Erythroblast (primary cell): ENCODE measurements around the gene LRP5.

Experiments used
- GATA1 ChIP-seq: IDR thresholded peaks from 2 replicates; pipeline ENCODE4 v1.6.1; 2011; ENCODE audit warnings: low read depth, mild to moderate bottlenecking, control low read depth, low read length, moderate library complexity
- POLR2A ChIP-seq: IDR thresholded peaks from 2 replicates; pipeline ENCODE4 v1.6.1; 2011; ENCODE audit warnings: mild to moderate bottlenecking, low read length

DNA sequence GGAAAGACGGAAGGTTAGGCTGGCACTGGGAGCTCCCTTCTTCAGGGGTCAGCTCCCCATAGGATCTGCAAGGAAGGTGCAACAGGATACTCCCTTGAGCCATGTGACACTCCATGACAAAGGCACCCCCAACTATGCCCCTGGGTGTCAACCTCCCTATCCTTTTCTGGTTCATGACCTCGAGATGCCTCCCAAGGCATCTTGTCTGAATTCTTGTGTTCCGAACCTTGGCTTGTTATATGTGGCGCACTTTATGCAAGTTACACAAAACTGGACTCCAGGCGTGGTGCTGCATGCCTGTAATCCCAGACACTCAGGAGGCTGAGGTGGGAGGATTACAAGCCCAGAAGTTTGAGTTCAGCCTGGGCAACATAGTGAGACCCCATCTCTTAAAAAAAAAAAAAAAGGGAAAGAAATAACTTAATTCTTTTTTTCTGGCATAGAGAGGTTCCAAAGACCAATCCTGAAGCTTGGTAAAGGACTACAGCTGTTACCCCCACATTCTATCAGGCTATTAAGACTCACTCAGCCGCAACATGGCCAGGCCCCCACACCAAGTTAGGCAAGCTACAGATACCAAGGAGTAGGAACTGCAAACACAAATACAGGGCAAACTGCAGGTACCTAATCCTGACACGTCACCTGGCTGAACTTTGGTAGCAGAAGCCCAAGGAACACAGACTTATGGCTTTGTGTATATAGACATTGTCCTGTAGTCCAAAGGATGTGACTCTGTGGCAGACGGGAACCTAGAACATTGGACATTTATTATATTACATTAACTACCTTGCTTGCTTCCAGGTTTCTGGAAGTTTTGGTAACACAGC lies 42.0 kb upstream of the LRP5 start:
- no peak for TF ChIP-seq POLR2A
- no peak for TF ChIP-seq GATA1
